GM23338 (cell line): Measurements from ENCODE around the gene PCK2. TPM values are rescaled to one million over a fixed set of nuclear protein-coding genes. Genes with fewer than 3 reads are reported as not detected.

Experiments
- ATAC-seq: fragments of 200-7000 bp; cut with Tn5 transposase; 3 replicates; pipeline ENCODE4 v1.9.1; 2020
- DNase-seq: peaks from one replicate; pipeline ENCODE4 v3.0.0-alpha.2; 2015; ENCODE audit warnings: low spot score
- H2AFZ ChIP-seq: fragments of 200-600 bp; sonication (generic); 2 replicates; pipeline ENCODE4 v1.8.0; 2016; ENCODE audit warnings: antibody characterized with exemption, mild to moderate bottlenecking, moderate library complexity
- H3F3A ChIP-seq: fragments of 200-600 bp; sonication (generic); replicated peaks from 2 replicates; pipeline ENCODE4 v1.8.0; 2017; ENCODE audit warnings: antibody characterized with exemption, mixed run types, low read depth
- H3K27ac ChIP-seq: fragments of 200-600 bp; sonication (generic); 2 replicates; pipeline ENCODE4 v1.6.1; 2016; ENCODE audit warnings: low read depth
- H3K27me3 ChIP-seq: fragments of 200-600 bp; sonication (generic); 2 replicates; pipeline ENCODE4 v1.8.0; 2016; ENCODE audit warnings: mild to moderate bottlenecking, mixed run types, moderate library complexity; ENCODE audit not compliant: insufficient read depth
- H3K36me3 ChIP-seq: fragments of 200-600 bp; sonication (generic); 2 replicates; pipeline ENCODE4 v1.8.0; 2016; ENCODE audit warnings: mild to moderate bottlenecking; ENCODE audit not compliant: insufficient read depth
- H3K4me1 ChIP-seq: fragments of 200-600 bp; sonication (generic); 2 replicates; pipeline ENCODE4 v1.8.0; 2016; ENCODE audit warnings: mild to moderate bottlenecking, moderate library complexity; ENCODE audit not compliant: insufficient read depth
- H3K4me2 ChIP-seq: fragments of 200-600 bp; sonication (generic); 2 replicates; pipeline ENCODE4 v1.7.1; 2017; ENCODE audit warnings: mixed run types
- H3K4me3 ChIP-seq: fragments of 200-600 bp; sonication (generic); 2 replicates; pipeline ENCODE4 v1.6.1; 2016; ENCODE audit warnings: mixed run types
- H3K79me2 ChIP-seq: fragments of 200-600 bp; sonication (generic); replicated peaks from 2 replicates; pipeline ENCODE4 v1.8.0; 2017; ENCODE audit warnings: mild to moderate bottlenecking; ENCODE audit not compliant: insufficient read depth
- H3K9me2 ChIP-seq: fragments of 200-600 bp; sonication (generic); 2 replicates; pipeline ENCODE4 v1.8.0; 2017; ENCODE audit not compliant: insufficient read depth
- H4K20me1 ChIP-seq: fragments of 200-600 bp; sonication (generic); replicated peaks from 2 replicates; pipeline ENCODE4 v1.8.0; 2017; ENCODE audit warnings: mild to moderate bottlenecking; ENCODE audit not compliant: insufficient read depth
- H3K27ac Mint-ChIP-seq: 2 replicates; pipeline ENCODE4 v1.8.0; 2020; ENCODE audit warnings: inconsistent platforms, mild to moderate bottlenecking, moderate library complexity, mixed read lengths
- H3K27me3 Mint-ChIP-seq: 3 replicates; pipeline ENCODE4 v1.8.0; 2022; ENCODE audit warnings: low read depth, mild to moderate bottlenecking, moderate library complexity, mixed read lengths, inconsistent platforms; ENCODE audit not compliant: insufficient read depth, poor library complexity
- H3K36me3 Mint-ChIP-seq: 3 replicates; pipeline ENCODE4 v1.8.0; 2021; ENCODE audit warnings: low read depth, mild to moderate bottlenecking, inconsistent platforms, moderate library complexity, mixed read lengths
- H3K4me1 Mint-ChIP-seq: 3 replicates; pipeline ENCODE4 v1.8.0; 2020; ENCODE audit warnings: mild to moderate bottlenecking, inconsistent platforms, mixed read lengths
- H3K4me3 Mint-ChIP-seq: 3 replicates; pipeline ENCODE4 v1.8.0; 2021; ENCODE audit warnings: moderate library complexity, mild to moderate bottlenecking, inconsistent platforms, mixed read lengths
- H3K9me3 Mint-ChIP-seq: 3 replicates; pipeline ENCODE4 v1.8.0; 2020; ENCODE audit warnings: moderate library complexity, mild to moderate bottlenecking, inconsistent platforms, mixed read lengths
- CREB1 ChIP-seq: fragments of 250-450 bp; sonication (Bioruptor Pico); IDR thresholded peaks from 2 replicates; pipeline ENCODE4 v1.5.0; 2020; ENCODE audit warnings: low read depth, mild to moderate bottlenecking, moderate library complexity
- CTCF ChIP-seq, 2 experiments: fragments of 200-600 bp in 1 of 2; sonication (generic) in 1 of 2; conservative IDR thresholded peaks; 2 replicates each; pipeline versions ENCODE4 v1.5.1 to v1.6.1; 2016 to 2017; ENCODE audit warnings: antibody characterized with exemption in 2 of 2, low read depth in 2 of 2, mild to moderate bottlenecking in 2 of 2, moderate library complexity in 1 of 2
- ETS1 ChIP-seq: IDR thresholded peaks from 2 replicates; pipeline ENCODE4 v1.6.1; 2016; ENCODE audit warnings: antibody characterized with exemption
- EZH2 ChIP-seq: fragments of 200-600 bp; sonication (generic); IDR thresholded peaks from one replicate; pipeline ENCODE4 v1.8.0; 2017; ENCODE audit warnings: antibody characterized with exemption, mild to moderate bottlenecking, low read depth; ENCODE audit not compliant: unreplicated experiment
- EZH2phosphoT487 ChIP-seq: fragments of 200-600 bp; sonication (generic); IDR thresholded peaks from one replicate; pipeline ENCODE4 v1.8.1; 2018; ENCODE audit warnings: antibody characterized with exemption; ENCODE audit not compliant: unreplicated experiment
- JUNB ChIP-seq: IDR thresholded peaks from one replicate; pipeline ENCODE4 v1.6.1; 2016; ENCODE audit warnings: antibody characterized with exemption; ENCODE audit not compliant: unreplicated experiment
- NANOG ChIP-seq: IDR thresholded peaks from 2 replicates; pipeline ENCODE4 v1.6.1; 2016; ENCODE audit warnings: antibody characterized with exemption, borderline replicate concordance
- POLR2AphosphoS5 ChIP-seq: IDR thresholded peaks from 2 replicates; pipeline ENCODE4 v1.6.1; 2016; ENCODE audit warnings: antibody characterized with exemption, low read depth
- REST ChIP-seq: IDR thresholded peaks from one replicate; pipeline ENCODE4 v1.6.1; 2018; ENCODE audit warnings: antibody characterized with exemption; ENCODE audit not compliant: unreplicated experiment
- STAT1 ChIP-seq: IDR thresholded peaks from one replicate; pipeline ENCODE4 v1.6.1; 2016; ENCODE audit warnings: antibody characterized with exemption; ENCODE audit not compliant: unreplicated experiment
- ZNF114 ChIP-seq: fragments of 250-450 bp; sonication (Bioruptor Pico); IDR thresholded peaks from 2 replicates; pipeline ENCODE4 v1.5.0; 2020; ENCODE audit warnings: mild to moderate bottlenecking, moderate library complexity
- ZNF331 ChIP-seq: fragments of 250-450 bp; sonication (Bioruptor Pico); IDR thresholded peaks from 2 replicates; pipeline ENCODE4 v1.5.0; 2020; ENCODE audit warnings: low read depth, mild to moderate bottlenecking, moderate library complexity
- ZNF462 ChIP-seq: fragments of 250-450 bp; sonication (Bioruptor Pico); IDR thresholded peaks from 2 replicates; pipeline ENCODE4 v1.5.0; 2020; ENCODE audit warnings: mild to moderate bottlenecking, moderate library complexity
- polyA plus RNA-seq: library from polyadenylated mRNA; unstranded; fragments of >200 nt; fragmentation: Nextera tagmentation; extraction: Ambion mirVana; gene quantifications from 2 replicates; pipeline ENCODE4 v1.2.1, GENCODE V29; 2016
- total RNA-seq: library from RNA; depleted of rRNA; stranded (reverse); fragments of >200 nt; shearing (Covaris generic); gene quantifications from 2 replicates; pipeline ENCODE4 v1.2.3, GENCODE V29; 2014

The PCK2 gene
- total and polyA plus RNA-seq, 2 experiments from 2014 or later = 53.5 to 103 TPM

- peak overlapping the region; percentile 84; the same call in 1 of the 2 replicates for H3K27ac ChIP-seq
- H3K4me2 ChIP-seq = peak overlapping the region; percentile 87
- Mint-ChIP-seq H3K9me3 (no peaks in the 10 kb centered on the region), H3K27ac (peak overlapping the region; percentile 10; the same call in 1 of the 2 replicates), H3K4me3 (peak overlapping the region; percentile 79), H3K4me1 (peaks cover 46% of the 10 kb centered on the region), H3K36me3 (peaks cover 33% of the 10 kb centered on the region), H3K27me3 (peaks cover 21% of the 10 kb centered on the region)
- TF ChIP-seq JUNB (no peak), ZNF331 (CRISPR knock-in tag) (no peak), POLR2AphosphoS5 (no peak), ETS1 (no peak), CTCF (conservative IDR thresholded peaks at IDR 0.05; ENCODE audit: low read depth in 2 of 2) (no peak), EZH2 (no peak), EZH2phosphoT487 (no peak), STAT1 (no peak), CREB1 (no peak), ZNF114 (CRISPR knock-in tag) (no peak), ZNF462 (no peak), NANOG (no peak), REST (no peak)
- H4K20me1 ChIP-seq = peaks cover 9% of the 10 kb centered on the region
- H3K4me1 ChIP-seq = peaks cover 22% of the 10 kb centered on the region
- H2AFZ ChIP-seq = peak overlapping the region; percentile 97
- no peaks in the 10 kb centered on the region for H3K9me2 ChIP-seq
- DNase-seq (no peak), ATAC-seq (no peak)
- H3K36me3 ChIP-seq = peaks cover 14% of the 10 kb centered on the region; the same call in 1 of the 2 replicates
- peak overlapping the region; percentile 96 for H3K4me3 ChIP-seq
- H3K27me3 ChIP-seq = no peaks in the 10 kb centered on the region
- peaks cover 29% of the 10 kb centered on the region for H3F3A ChIP-seq
- peaks cover 16% of the 10 kb centered on the region for H3K79me2 ChIP-seq
Measured at GRCh38 chr14:24135584-24135833, 41.4 kb downstream of the PCK2 start.
